Panc1 (cell line): ENCODE results near the gene XPNPEP1. TPM values are rescaled to one million over a fixed set of nuclear protein-coding genes. Genes with fewer than 3 reads are reported as not detected.

ENCODE experiments used
- ATAC-seq: fragments of 200-7000 bp; cut with Tn5 transposase; 2 replicates; pipeline ENCODE4 v1.9.1; 2020; ENCODE audit warnings: mild to moderate bottlenecking, moderate library complexity
- BruUV-seq: library from RNA; stranded (reverse); fragments of 400-500 nt; replicated peaks from 2 replicates; lab custom pipeline; 2021; lab: Mats Ljungman, UMichigan
- CTCF ChIA-PET: fragments of 300-600 bp; sonication (Branson Sonifier 250); formaldehyde crosslinking; loops from one replicate; lab custom pipeline; 2022; ENCODE audit warnings: antibody characterized with exemption; lab: Charles Lee
- POLR2A ChIA-PET: fragments of 300-600 bp; sonication (Branson Sonifier 250); formaldehyde crosslinking; loops from one replicate; lab custom pipeline; 2022; ENCODE audit warnings: antibody characterized with exemption; lab: Charles Lee
- DNase-seq: peaks from one replicate; pipeline ENCODE4 v3.0.0-alpha.2; 2010; ENCODE audit warnings: low read depth, low spot score
- H3K27ac ChIP-seq: 2 replicates; pipeline ENCODE4 v1.5.1; 2011; ENCODE audit warnings: mild to moderate bottlenecking, low read length, inconsistent platforms
- H3K27me3 ChIP-seq: fragments of 200-500 bp; sonication (Bioruptor generic); 2 replicates; pipeline ENCODE4 v1.6.0; 2014; ENCODE audit warnings: low read length, inconsistent platforms; ENCODE audit not compliant: control insufficient read depth, insufficient read depth
- H3K36me3 ChIP-seq: fragments of 200-500 bp; sonication (Bioruptor generic); 2 replicates; pipeline ENCODE4 v1.5.1; 2014; ENCODE audit warnings: inconsistent platforms, mild to moderate bottlenecking, low read length, moderate library complexity; ENCODE audit not compliant: control insufficient read depth, insufficient read depth
- H3K4me1 ChIP-seq: 2 replicates; pipeline ENCODE4 v1.5.1; 2011; ENCODE audit warnings: inconsistent platforms, mild to moderate bottlenecking, low read length, moderate library complexity; ENCODE audit not compliant: control insufficient read depth, insufficient read depth
- H3K4me3 ChIP-seq, 2 experiments: 2 replicates each; pipeline ENCODE4 v1.5.1; 2011 to 2012; ENCODE audit warnings: low read depth in 2 of 2, low read length in 2 of 2, mild to moderate bottlenecking in 2 of 2, inconsistent platforms in 1 of 2, moderate library complexity in 1 of 2
- H3K9me3 ChIP-seq: fragments of 200-500 bp; sonication (Bioruptor generic); 2 replicates; pipeline ENCODE4 v1.5.1; 2014; ENCODE audit warnings: low read depth, mild to moderate bottlenecking, inconsistent platforms, low read length, moderate library complexity; ENCODE audit not compliant: control insufficient read depth, insufficient read depth
- POLR2AphosphoS5 ChIP-seq: IDR thresholded peaks from 2 replicates; pipeline ENCODE4 v1.6.1; 2012; ENCODE audit warnings: mild to moderate bottlenecking, low read depth, low read length, moderate library complexity
- SIN3A ChIP-seq: IDR thresholded peaks from 2 replicates; pipeline ENCODE4 v1.6.1; 2012; ENCODE audit warnings: low read depth, mild to moderate bottlenecking, low read length, moderate library complexity, borderline replicate concordance; ENCODE audit not compliant: insufficient read depth
- TCF7L2 ChIP-seq: IDR thresholded peaks from 2 replicates; pipeline ENCODE4 v1.6.1; 2011; ENCODE audit warnings: mild to moderate bottlenecking, low read depth, low read length, inconsistent platforms
- in situ Hi-C: cut with HindIII; loops from 2 replicates; pipeline ENCODE4 v1.10.0; 2016; ENCODE audit warnings: low sequenced_read_pairs, low pct_unique_long_range_greater_than_20kb
- intact Hi-C: fragments of 100-400 bp; cut with micrococcal nuclease; formaldehyde crosslinking; loops from one replicate; pipeline ENCODE4 v1.10.0; 2022; ENCODE audit not compliant: unreplicated experiment
- total RNA-seq: library from RNA; stranded (reverse); gene quantifications from one replicate; pipeline ENCODE4 v1.2.1, GENCODE V29; 2021; ENCODE audit not compliant: unreplicated experiment
- TF ChIP-seq, protein P1 (sequence below), 2 experiments: IDR thresholded peaks; 2 replicates each; pipeline ENCODE4 v1.6.1; 2011 to 2012; ENCODE audit warnings: low read depth in 2 of 2, control low read depth in 1 of 2, low read length in 1 of 2, mild to moderate bottlenecking in 1 of 2, moderate library complexity in 1 of 2; ENCODE audit not compliant: insufficient read depth in 1 of 2
- TF ChIP-seq, protein P2 (sequence below): fragments of 450-650 bp; IDR thresholded peaks from 2 replicates; pipeline ENCODE4 v1.5.1; 2017; ENCODE audit warnings: mild to moderate bottlenecking

The XPNPEP1 gene
- total RNA-seq, 1 experiment from 2014 or later, result 61.2 TPM

DNA sequence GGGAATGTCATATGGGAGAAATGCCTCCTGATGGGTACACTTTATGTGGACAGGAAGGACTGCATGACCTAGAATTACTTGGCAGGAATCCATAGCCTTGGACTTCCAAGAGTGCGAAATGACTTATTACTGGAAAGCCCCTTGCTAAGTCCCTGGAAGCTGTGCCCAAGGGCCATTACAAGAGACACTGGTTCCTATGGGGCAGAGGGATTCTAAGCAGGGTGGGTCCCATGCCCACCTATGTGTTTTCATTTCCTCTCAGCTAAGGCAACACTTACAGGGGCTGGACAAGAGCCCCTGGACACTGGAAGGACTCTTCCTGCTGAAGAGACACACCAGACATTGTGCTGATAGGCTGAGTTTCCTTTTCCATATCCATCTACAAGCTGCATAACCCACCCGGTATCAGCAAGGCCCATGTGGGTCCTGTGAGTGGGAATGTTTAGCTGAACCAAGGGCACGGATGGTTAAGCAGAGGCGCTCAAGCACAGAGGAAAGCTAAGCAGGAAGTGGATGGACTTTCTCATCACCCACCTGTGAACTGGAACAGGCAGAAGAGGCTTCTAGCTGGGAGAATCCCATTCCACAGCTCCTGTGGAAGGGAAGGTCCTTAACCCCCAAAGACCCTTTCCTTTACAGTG lies 56.2 kb downstream of the XPNPEP1 start:
- CTCF ChIA-PET, result interaction anchor here (0.6 to 1.4 kb wide), 2 partner anchors 17 to 344 kb away, joined by 4 to 12 read pairs; no protein-coding TSS in a partner anchor
- H3K27me3 ChIP-seq, result no peaks in the 10 kb centered on the region
- intact Hi-C loops, result no loop called here
- POLR2A ChIA-PET, result no interaction called here
- ATAC-seq (peak; percentile 42; the same call in 1 of the 2 replicates), DNase-seq (no peak)
- no TSS peak for BruUV-seq
- no peak for TF ChIP-seq TCF7L2
- TF ChIP-seq, protein P1, sequence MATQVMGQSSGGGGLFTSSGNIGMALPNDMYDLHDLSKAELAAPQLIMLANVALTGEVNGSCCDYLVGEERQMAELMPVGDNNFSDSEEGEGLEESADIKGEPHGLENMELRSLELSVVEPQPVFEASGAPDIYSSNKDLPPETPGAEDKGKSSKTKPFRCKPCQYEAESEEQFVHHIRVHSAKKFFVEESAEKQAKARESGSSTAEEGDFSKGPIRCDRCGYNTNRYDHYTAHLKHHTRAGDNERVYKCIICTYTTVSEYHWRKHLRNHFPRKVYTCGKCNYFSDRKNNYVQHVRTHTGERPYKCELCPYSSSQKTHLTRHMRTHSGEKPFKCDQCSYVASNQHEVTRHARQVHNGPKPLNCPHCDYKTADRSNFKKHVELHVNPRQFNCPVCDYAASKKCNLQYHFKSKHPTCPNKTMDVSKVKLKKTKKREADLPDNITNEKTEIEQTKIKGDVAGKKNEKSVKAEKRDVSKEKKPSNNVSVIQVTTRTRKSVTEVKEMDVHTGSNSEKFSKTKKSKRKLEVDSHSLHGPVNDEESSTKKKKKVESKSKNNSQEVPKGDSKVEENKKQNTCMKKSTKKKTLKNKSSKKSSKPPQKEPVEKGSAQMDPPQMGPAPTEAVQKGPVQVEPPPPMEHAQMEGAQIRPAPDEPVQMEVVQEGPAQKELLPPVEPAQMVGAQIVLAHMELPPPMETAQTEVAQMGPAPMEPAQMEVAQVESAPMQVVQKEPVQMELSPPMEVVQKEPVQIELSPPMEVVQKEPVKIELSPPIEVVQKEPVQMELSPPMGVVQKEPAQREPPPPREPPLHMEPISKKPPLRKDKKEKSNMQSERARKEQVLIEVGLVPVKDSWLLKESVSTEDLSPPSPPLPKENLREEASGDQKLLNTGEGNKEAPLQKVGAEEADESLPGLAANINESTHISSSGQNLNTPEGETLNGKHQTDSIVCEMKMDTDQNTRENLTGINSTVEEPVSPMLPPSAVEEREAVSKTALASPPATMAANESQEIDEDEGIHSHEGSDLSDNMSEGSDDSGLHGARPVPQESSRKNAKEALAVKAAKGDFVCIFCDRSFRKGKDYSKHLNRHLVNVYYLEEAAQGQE (IDR thresholded peaks at IDR 0.05; ENCODE audit: insufficient read depth in 1 of 2, low read depth in 2 of 2, low read length in 1 of 2), result no peak
- TF ChIP-seq POLR2AphosphoS5, result no peak
- TF ChIP-seq SIN3A, result no peak
- TF ChIP-seq, protein P2, sequence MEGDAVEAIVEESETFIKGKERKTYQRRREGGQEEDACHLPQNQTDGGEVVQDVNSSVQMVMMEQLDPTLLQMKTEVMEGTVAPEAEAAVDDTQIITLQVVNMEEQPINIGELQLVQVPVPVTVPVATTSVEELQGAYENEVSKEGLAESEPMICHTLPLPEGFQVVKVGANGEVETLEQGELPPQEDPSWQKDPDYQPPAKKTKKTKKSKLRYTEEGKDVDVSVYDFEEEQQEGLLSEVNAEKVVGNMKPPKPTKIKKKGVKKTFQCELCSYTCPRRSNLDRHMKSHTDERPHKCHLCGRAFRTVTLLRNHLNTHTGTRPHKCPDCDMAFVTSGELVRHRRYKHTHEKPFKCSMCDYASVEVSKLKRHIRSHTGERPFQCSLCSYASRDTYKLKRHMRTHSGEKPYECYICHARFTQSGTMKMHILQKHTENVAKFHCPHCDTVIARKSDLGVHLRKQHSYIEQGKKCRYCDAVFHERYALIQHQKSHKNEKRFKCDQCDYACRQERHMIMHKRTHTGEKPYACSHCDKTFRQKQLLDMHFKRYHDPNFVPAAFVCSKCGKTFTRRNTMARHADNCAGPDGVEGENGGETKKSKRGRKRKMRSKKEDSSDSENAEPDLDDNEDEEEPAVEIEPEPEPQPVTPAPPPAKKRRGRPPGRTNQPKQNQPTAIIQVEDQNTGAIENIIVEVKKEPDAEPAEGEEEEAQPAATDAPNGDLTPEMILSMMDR, result no peak
- H3K9me3 ChIP-seq, result no peaks in the 10 kb centered on the region
- no peak overlapping the region for H3K4me3 ChIP-seq
- no peaks in the 10 kb centered on the region for H3K4me1 ChIP-seq
- peaks cover 7% of the 10 kb centered on the region; the same call in 1 of the 2 replicates for H3K36me3 ChIP-seq
- in situ Hi-C loops, result no loop called here
- no peak overlapping the region for H3K27ac ChIP-seq

DNA sequence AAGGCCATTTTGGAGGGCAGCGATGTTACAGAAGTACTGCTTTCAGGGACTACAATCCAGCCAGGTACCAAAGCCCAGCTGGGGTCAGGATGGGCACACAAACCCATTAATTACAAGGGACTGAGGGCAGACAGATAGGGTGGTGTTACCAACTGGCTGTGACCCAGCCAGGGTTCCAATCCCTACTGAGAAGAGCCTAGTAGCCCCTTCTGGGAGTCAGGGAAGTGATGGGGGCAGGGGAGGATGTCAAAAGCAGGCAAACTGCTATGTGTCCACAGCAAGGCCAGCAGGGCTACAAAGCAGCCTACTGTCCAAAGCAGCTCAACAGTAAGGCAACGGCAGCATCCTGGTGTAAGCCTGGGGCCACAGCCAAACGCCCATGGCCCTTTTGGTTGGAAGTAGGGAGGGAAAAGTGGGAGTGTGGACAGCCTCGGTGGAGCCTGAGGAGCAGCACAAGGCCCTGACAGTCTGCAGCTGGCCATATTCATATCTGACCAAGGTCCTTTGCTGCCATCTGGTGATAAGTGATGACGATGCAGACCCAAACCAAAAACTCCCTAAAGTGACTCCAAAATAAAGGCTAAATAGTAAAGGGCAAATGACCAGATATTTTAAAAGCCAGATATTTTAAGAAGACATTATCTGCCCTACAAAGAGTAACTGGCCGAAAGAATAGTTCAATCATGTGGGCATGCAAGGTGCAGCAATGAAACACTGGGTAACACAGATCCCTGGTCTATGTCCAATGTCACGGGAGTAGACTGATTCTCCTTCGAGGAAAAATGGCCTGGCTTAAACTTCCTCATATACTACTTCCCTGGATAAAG lies 56.9 kb downstream of the XPNPEP1 start:
- ChIA-PET CTCF (interaction anchor here (0.6 to 1.4 kb wide), 2 partner anchors 18 to 345 kb away, joined by 4 to 12 read pairs; no protein-coding TSS in a partner anchor), POLR2A (no interaction called here)
- in situ Hi-C loops (no loop called here), intact Hi-C loops (no loop called here)
- no peak overlapping the region for H3K27ac ChIP-seq
- BruUV-seq, result no TSS peak
- DNase-seq (no peak), ATAC-seq (peak; percentile 83)
- H3K4me3 ChIP-seq, result no peak overlapping the region
- H3K9me3 ChIP-seq, result no peaks in the 10 kb centered on the region
- no peak for TF ChIP-seq POLR2AphosphoS5
- TF ChIP-seq, protein P2, result peak; percentile 62
- H3K27me3 ChIP-seq, result no peaks in the 10 kb centered on the region
- H3K36me3 ChIP-seq, result peaks cover 7% of the 10 kb centered on the region; the same call in 1 of the 2 replicates
- no peaks in the 10 kb centered on the region for H3K4me1 ChIP-seq
